ENCODE results near the gene METTL15. TPM values are rescaled to one million over a fixed set of nuclear protein-coding genes. Genes with fewer than 3 reads are reported as not detected.

Gene METTL15, protein sequence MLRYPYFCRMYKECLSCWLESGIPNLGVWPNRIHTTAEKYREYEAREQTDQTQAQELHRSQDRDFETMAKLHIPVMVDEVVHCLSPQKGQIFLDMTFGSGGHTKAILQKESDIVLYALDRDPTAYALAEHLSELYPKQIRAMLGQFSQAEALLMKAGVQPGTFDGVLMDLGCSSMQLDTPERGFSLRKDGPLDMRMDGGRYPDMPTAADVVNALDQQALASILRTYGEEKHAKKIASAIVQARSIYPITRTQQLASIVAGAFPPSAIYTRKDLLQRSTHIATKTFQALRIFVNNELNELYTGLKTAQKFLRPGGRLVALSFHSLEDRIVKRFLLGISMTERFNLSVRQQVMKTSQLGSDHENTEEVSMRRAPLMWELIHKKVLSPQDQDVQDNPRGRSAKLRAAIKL
- total RNA-seq (10 to 100 TPM in 3 of 5 donors, 1 to 10 TPM in 2; 7.6 to 12.1 (median 10.6) TPM), total RNA-seq (4.7 to 28.1 (median 12.0) reads per million in 29 experiments)
- 15.1 TPM for total RNA-seq (2013)

DNA sequence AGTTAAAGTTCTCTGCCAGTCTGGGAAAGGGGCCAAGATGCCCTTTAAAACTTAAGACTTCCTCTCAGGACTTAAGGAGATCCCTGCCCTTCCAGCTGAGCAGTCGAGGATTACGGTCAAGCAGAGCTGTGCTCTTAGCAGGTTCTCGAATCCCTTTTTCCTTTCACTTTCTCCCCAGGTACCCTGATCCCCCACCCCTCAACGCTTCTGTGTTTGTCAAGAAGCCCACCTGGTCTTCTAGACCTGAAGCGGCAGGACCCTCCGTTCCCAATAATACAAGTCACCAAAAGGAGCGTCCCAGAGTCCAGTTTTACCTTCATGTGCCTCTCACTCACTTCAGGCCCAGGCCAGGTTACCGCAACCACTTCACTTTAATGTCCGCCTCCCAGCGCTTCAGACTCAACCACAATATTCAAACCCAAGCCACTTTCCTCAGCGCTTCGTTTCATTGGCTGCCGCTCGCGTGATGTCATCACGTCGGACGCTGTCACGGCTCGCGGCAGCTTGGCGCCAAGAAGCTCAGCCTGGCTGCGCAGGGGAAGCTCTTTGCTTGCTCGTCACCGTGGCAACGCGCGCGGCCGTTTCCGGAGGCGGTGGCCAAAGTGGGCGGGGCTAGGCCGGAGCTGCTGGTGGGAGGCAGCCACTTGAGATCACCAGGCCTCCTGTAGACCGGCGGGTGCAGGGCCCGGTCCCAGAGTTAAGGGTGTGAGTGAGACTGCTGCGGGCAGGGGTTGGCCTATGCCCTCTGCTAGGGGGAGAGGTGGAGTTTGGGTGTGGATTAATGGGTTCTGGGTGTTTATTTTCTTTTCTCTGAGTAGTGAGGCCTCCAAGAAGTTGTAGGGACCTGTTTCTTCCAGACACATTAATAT, at the start of gene METTL15, which contains the start of gene KIF18A:
TSS of gene METTL15 (plus strand) at position 639 of the 869 bp plus-strand sequence. CDS start 4,947 bp downstream, outside the sequence.
TSS of gene KIF18A (minus strand) at position 407 of the 869 bp plus-strand sequence. CDS start 10,209 bp downstream, outside the sequence.
- no peaks in the 10 kb centered on the region for H3K36me3 ChIP-seq (ENCODE audit: control insufficient read depth in 2 of 2, extremely low read depth in 1 of 2, insufficient read depth in 1 of 2, low read length in 1 of 2)
- H3K4me1 ChIP-seq (ENCODE audit: control insufficient read depth in 1 of 2, extremely low read depth in 1 of 2, insufficient read depth in 2 of 2, low read length in 2 of 2), result peaks cover 18 to 26% of the 10 kb centered on the region in 2 experiments
- peak; percentile 89 to 98 (median 94) for DNase-seq
- peak; percentile 91 to 96 (median 94) for ATAC-seq (replicated peaks in 1 of 4)
- Mint-ChIP-seq H3K4me3 (peak within 1 kb of the TSS; percentile 89 to 94 (median 93)), H3K4me1 (peaks cover 52 to 70% (median 61%) of the 10 kb centered on the region in 3 donors), H3K27me3 (no peaks in the 10 kb centered on the region), H3K9me3 (no peaks in the 10 kb centered on the region), H3K27ac (peak within 1 kb of the TSS; percentile 91 to 97), H3K36me3 (no peaks in the 10 kb centered on the region)
- POLR2A ChIA-PET, result interaction anchor here (0.6 to 1.9 kb wide), 8 partner anchors 10 to 86 kb away, joined by 3 to 10 read pairs (median 3); no protein-coding TSS in a partner anchor
- peak within 1 kb of the TSS; percentile 64 to 99 for H3K4me3 ChIP-seq (ENCODE audit: control insufficient read depth in 1 of 2, extremely low read depth in 1 of 2, low read length in 1 of 2)
- CTCF ChIA-PET, result interaction anchor here in 1 of 2 donors (0.7 to 1.5 kb wide), 4 partner anchors 17 to 609 kb away, joined by 3 to 5 read pairs (median 4); no protein-coding TSS in a partner anchor
- under 1% methylated on average over 37 of the region's 38 CpGs for WGBS (ENCODE audit: insufficient coverage)
- H3K27me3 ChIP-seq (replicated peaks in 1 of 2; ENCODE audit: control insufficient read depth in 2 of 2, extremely low read depth in 1 of 2, insufficient read depth in 2 of 2, low read length in 1 of 2), result no peaks in the 10 kb centered on the region
- H3K9me3 ChIP-seq, result no peaks in the 10 kb centered on the region
- H3K27ac ChIP-seq (ENCODE audit: low read length), result peak within 1 kb of the TSS; percentile 97

DNA sequence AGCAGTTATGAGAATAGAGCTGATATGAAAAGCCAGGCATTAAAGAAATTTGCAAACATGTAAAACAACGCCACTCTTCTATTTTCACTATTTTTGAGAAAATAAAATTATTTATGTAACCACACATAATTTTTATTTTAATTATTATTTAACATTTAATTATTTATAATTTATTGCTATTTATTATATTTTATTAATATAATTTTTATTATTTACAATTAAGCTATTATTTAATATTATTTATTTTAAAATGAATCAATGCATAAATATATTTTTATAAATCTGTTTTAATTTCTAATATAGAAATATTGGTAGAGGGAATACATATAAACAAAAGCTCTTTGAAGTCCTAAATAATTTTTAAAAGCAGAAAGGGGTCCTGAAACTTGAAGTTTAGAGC, 36.9 kb upstream of the METTL15 start:
- ChIA-PET POLR2A (interaction anchor here in 1 of 2 donors (0.7 kb wide), 1 partner anchor 37 kb away, joined by 3 read pairs; the partner anchor contains the start of gene KIF18A), CTCF (interaction anchor here (0.9 to 1.7 kb wide), 2 partner anchors 13 to 15 kb away, joined by 3 to 9 read pairs; no protein-coding TSS in a partner anchor)
- Histone ChIP-seq H3K27me3 (replicated peaks in 1 of 2; ENCODE audit: control insufficient read depth in 2 of 2, extremely low read depth in 1 of 2, insufficient read depth in 2 of 2, low read length in 1 of 2) (no peaks in the 10 kb centered on the region), H3K4me1 (ENCODE audit: control insufficient read depth in 1 of 2, extremely low read depth in 1 of 2, insufficient read depth in 2 of 2, low read length in 2 of 2) (peaks cover 0 to 2% of the 10 kb centered on the region in 2 experiments), H3K27ac (ENCODE audit: low read length) (no peak overlapping the region), H3K9me3 (no peaks in the 10 kb centered on the region), H3K36me3 (ENCODE audit: control insufficient read depth in 2 of 2, extremely low read depth in 1 of 2, insufficient read depth in 1 of 2, low read length in 1 of 2) (no peaks in the 10 kb centered on the region), H3K4me3 (ENCODE audit: control insufficient read depth in 1 of 2, extremely low read depth in 1 of 2, low read length in 1 of 2) (no peak overlapping the region)
- Mint-ChIP-seq H3K36me3 (no peaks in the 10 kb centered on the region), H3K4me1 (peaks cover 0 to 1% (median 0%) of the 10 kb centered on the region in 3 donors), H3K9me3 (no peaks in the 10 kb centered on the region), H3K27ac (no peak overlapping the region), H3K27me3 (no peaks in the 10 kb centered on the region), H3K4me3 (no peak overlapping the region)
- ATAC-seq (replicated peaks in 1 of 4) (no peak), DNase-seq (no peak)
- WGBS (ENCODE audit: insufficient coverage), result no CpG with 5 or more reads among the region's 1 CpG

DNA sequence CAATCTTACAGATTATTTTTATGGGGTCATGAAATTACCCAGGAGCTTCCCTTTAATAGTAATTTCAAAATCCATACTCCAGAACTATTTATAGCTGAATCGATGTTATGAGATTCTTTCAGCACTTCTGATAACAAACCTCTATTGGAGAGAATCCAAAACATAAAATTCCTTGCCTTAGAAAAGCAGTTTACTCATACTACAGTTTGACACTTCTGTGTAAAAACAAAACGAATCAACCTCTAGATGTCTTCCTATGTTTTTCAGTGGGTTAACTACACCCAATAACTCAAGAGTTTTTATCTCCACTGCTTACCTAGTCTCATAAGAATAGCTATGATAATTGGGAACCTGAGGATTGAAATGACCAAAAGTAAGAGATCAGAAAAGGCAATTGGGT, 35.9 kb upstream of the METTL15 start:
- Histone ChIP-seq H3K27ac (ENCODE audit: low read length) (no peak overlapping the region), H3K27me3 (replicated peaks in 1 of 2; ENCODE audit: control insufficient read depth in 2 of 2, extremely low read depth in 1 of 2, insufficient read depth in 2 of 2, low read length in 1 of 2) (no peaks in the 10 kb centered on the region), H3K9me3 (no peaks in the 10 kb centered on the region), H3K36me3 (ENCODE audit: control insufficient read depth in 2 of 2, extremely low read depth in 1 of 2, insufficient read depth in 1 of 2, low read length in 1 of 2) (no peaks in the 10 kb centered on the region), H3K4me3 (ENCODE audit: control insufficient read depth in 1 of 2, extremely low read depth in 1 of 2, low read length in 1 of 2) (no peak overlapping the region), H3K4me1 (ENCODE audit: control insufficient read depth in 1 of 2, extremely low read depth in 1 of 2, insufficient read depth in 2 of 2, low read length in 2 of 2) (peaks cover 0 to 2% of the 10 kb centered on the region in 2 experiments)
- no CpG with 5 or more reads among the region's 2 CpGs for WGBS (ENCODE audit: insufficient coverage)
- Mint-ChIP-seq H3K4me1 (peaks cover 0 to 1% (median 0%) of the 10 kb centered on the region in 3 donors), H3K36me3 (no peaks in the 10 kb centered on the region), H3K27me3 (no peaks in the 10 kb centered on the region), H3K4me3 (no peak overlapping the region), H3K9me3 (no peaks in the 10 kb centered on the region), H3K27ac (no peak overlapping the region)
- CTCF ChIA-PET, result interaction anchor here in 1 of 2 donors (1.7 kb wide), 1 partner anchor 14 kb away, joined by 3 read pairs; no protein-coding TSS in a partner anchor
- POLR2A ChIA-PET, result no interaction called here
- DNase-seq (no peak), ATAC-seq (replicated peaks in 1 of 4) (no peak)

DNA sequence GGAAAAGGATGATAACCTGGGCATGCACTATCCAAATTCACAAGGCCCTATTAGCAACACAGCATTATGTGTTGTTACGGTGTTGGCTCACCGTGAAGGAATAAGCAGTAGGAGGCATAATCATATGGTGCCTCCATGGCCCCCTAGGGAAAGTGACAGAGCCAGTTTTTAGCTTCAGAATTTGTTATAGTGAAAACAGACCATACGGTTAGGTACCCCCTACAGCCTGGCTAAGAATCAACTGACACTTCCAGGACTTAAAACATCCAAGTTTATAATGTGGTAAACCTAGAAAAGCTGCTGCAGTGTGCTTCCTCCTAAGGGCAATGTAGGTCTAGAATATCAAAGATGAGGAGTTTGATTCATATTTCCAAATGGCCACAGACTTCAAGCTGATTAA, 30.7 kb upstream of the METTL15 start:
- H3K4me3 Mint-ChIP-seq, result no peak overlapping the region

DNA sequence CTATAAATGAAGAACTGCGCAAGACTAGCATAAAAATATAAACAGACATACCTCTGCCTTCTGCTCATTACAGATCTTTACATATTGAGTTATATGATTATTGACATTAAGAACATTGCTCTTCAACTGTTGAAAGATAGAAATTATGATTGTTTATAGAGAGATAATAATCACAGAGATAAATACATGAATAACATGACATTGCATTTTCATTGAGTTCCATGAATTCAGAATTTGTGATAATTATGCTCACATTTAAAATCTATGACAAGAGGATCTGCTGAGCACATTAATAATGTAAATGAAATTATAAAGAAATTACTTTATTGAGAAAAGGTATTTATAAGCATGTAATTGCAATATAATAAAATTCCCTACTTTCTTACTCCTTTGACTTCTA, 25.1 kb upstream of the METTL15 start:
- no peaks in the 10 kb centered on the region for H3K9me3 ChIP-seq
- no peaks in the 10 kb centered on the region for H3K4me1 ChIP-seq (ENCODE audit: control insufficient read depth in 1 of 2, extremely low read depth in 1 of 2, insufficient read depth in 2 of 2, low read length in 2 of 2)
- DNase-seq (no peak), ATAC-seq (replicated peaks in 1 of 4) (no peak)
- no peaks in the 10 kb centered on the region for H3K27me3 ChIP-seq (replicated peaks in 1 of 2; ENCODE audit: control insufficient read depth in 2 of 2, extremely low read depth in 1 of 2, insufficient read depth in 2 of 2, low read length in 1 of 2)
- Mint-ChIP-seq H3K27ac (no peak overlapping the region), H3K36me3 (no peaks in the 10 kb centered on the region), H3K4me3 (no peak overlapping the region), H3K9me3 (no peaks in the 10 kb centered on the region), H3K27me3 (no peaks in the 10 kb centered on the region), H3K4me1 (no peaks in the 10 kb centered on the region)
- WGBS (ENCODE audit: insufficient coverage), result no CpG with 5 or more reads among the region's 1 CpG
- H3K4me3 ChIP-seq (ENCODE audit: control insufficient read depth in 1 of 2, extremely low read depth in 1 of 2, low read length in 1 of 2), result no peak overlapping the region
- CTCF ChIA-PET, result interaction anchor here in 1 of 2 donors (0.6 kb wide), 1 partner anchor 66 kb away, joined by 3 read pairs; no protein-coding TSS in a partner anchor
- POLR2A ChIA-PET, result no interaction called here
- no peaks in the 10 kb centered on the region for H3K36me3 ChIP-seq (ENCODE audit: control insufficient read depth in 2 of 2, extremely low read depth in 1 of 2, insufficient read depth in 1 of 2, low read length in 1 of 2)
- no peak overlapping the region for H3K27ac ChIP-seq (ENCODE audit: low read length)

More for the DNA sequence above, 30.7 kb upstream of the METTL15 start:
- no peaks in the 10 kb centered on the region for H3K9me3 ChIP-seq
- H3K9me3 Mint-ChIP-seq, result no peaks in the 10 kb centered on the region
- DNase-seq (no peak), ATAC-seq (replicated peaks in 1 of 4) (no peak)
- POLR2A ChIA-PET, result interaction anchor here in 1 of 2 donors (2.7 kb wide), 1 partner anchor 30 kb away, joined by 10 read pairs; the partner anchor contains the start of genes KIF18A and METTL15
- H3K27me3 ChIP-seq (replicated peaks in 1 of 2; ENCODE audit: control insufficient read depth in 2 of 2, extremely low read depth in 1 of 2, insufficient read depth in 2 of 2, low read length in 1 of 2), result no peaks in the 10 kb centered on the region
- no peak overlapping the region for H3K27ac Mint-ChIP-seq
- peaks cover 0 to 2% of the 10 kb centered on the region in 2 experiments for H3K4me1 ChIP-seq (ENCODE audit: control insufficient read depth in 1 of 2, extremely low read depth in 1 of 2, insufficient read depth in 2 of 2, low read length in 2 of 2)
- H3K4me3 ChIP-seq (ENCODE audit: control insufficient read depth in 1 of 2, extremely low read depth in 1 of 2, low read length in 1 of 2), result no peak overlapping the region
- peaks cover 0 to 1% (median 0%) of the 10 kb centered on the region in 3 donors for H3K4me1 Mint-ChIP-seq
- no CpG with 5 or more reads among the region's 3 CpGs for WGBS (ENCODE audit: insufficient coverage)
- CTCF ChIA-PET, result no interaction called here
- no peaks in the 10 kb centered on the region for H3K36me3 ChIP-seq (ENCODE audit: control insufficient read depth in 2 of 2, extremely low read depth in 1 of 2, insufficient read depth in 1 of 2, low read length in 1 of 2)
- no peak overlapping the region for H3K27ac ChIP-seq (ENCODE audit: low read length)
- no peaks in the 10 kb centered on the region for H3K36me3 Mint-ChIP-seq
- no peaks in the 10 kb centered on the region for H3K27me3 Mint-ChIP-seq

All from T-cell (primary cell).